Neural crest cell (in vitro differentiated cells): ENCODE results near the gene FAM227B. TPM values are rescaled to one million over a fixed set of nuclear protein-coding genes. Genes with fewer than 3 reads are reported as not detected.
"Not testable (repeated sequence)": the region's sequence is repeated elsewhere in the genome, so short reads cannot be mapped to it uniquely, and the experiment has no call there.

Experiments used
- DNase-seq: peaks from one replicate; pipeline ENCODE4 v3.0.0; 2021; ENCODE audit warnings: low read depth, mixed read lengths, low spot score
- H3K27ac Mint-ChIP-seq: one replicate; pipeline ENCODE4 v1.8.0; 2021; ENCODE audit warnings: mild to moderate bottlenecking, mixed read lengths; ENCODE audit not compliant: unreplicated experiment
- H3K27me3 Mint-ChIP-seq: 2 replicates; pipeline ENCODE4 v1.8.0; 2021; ENCODE audit warnings: low read depth, mild to moderate bottlenecking, mixed read lengths
- H3K36me3 Mint-ChIP-seq: 2 replicates; pipeline ENCODE4 v1.8.0; 2021; ENCODE audit warnings: low read depth, mild to moderate bottlenecking, mixed read lengths
- H3K4me1 Mint-ChIP-seq: 2 replicates; pipeline ENCODE4 v1.8.0; 2021; ENCODE audit warnings: mixed read lengths
- H3K4me3 Mint-ChIP-seq: one replicate; pipeline ENCODE4 v1.8.0; 2021; ENCODE audit warnings: mild to moderate bottlenecking, mixed read lengths
- H3K9me3 Mint-ChIP-seq: 2 replicates; pipeline ENCODE4 v1.8.0; 2021; ENCODE audit warnings: mixed read lengths
- CTCF ChIP-seq: fragments of 200-600 bp; sonication (generic); conservative IDR thresholded peaks from 2 replicates; pipeline ENCODE4 v1.5.0; 2021; ENCODE audit warnings: antibody characterized with exemption, mild to moderate bottlenecking
- total RNA-seq: library from RNA; stranded (reverse); gene quantifications from 2 replicates; pipeline ENCODE4 v1.2.1, GENCODE V29; 2021

The FAM227B gene
- total RNA-seq, 1 donor from 2014 or later = 9.0 TPM

DNA sequence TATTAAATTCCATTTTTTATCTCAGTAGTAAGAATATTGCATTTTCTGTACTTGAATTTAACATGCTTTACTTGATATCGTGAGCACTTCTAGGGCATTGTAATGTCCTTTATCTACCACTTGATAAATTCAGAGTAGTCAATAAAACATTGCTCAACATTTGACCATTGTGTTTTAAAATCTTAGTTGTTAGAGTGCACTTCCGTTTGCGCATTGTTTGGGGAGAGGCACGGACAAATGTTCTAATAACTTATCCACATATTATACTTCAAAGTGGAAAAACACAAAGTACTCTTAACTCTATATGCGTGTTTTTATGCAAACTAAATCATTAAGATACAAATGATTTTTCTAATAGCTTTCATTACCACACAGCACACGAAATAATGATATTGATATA lies 419 bp downstream of the FAM227B start:
- Mint-ChIP-seq H3K4me3 (peak overlapping the region; percentile 96), H3K36me3 (peaks cover 25% of the 10 kb centered on the region), H3K4me1 (peaks cover 45% of the 10 kb centered on the region), H3K27me3 (no peaks in the 10 kb centered on the region), H3K9me3 (peaks cover 3% of the 10 kb centered on the region), H3K27ac (peak overlapping the region; percentile 99)
- DNase-seq = no peak
- TF ChIP-seq CTCF = peak; percentile 25

- Mint-ChIP-seq H3K4me3 (peak overlapping the region; percentile 96), H3K36me3 (peaks cover 29% of the 10 kb centered on the region), H3K27ac (no peak overlapping the region), H3K4me1 (peaks cover 45% of the 10 kb centered on the region), H3K9me3 (peaks cover 6% of the 10 kb centered on the region), H3K27me3 (no peaks in the 10 kb centered on the region)
- no peak for DNase-seq
- TF ChIP-seq CTCF = no peak
Measured at GRCh38 chr15:49619226-49619625, 1.4 kb downstream of the FAM227B start.

DNA sequence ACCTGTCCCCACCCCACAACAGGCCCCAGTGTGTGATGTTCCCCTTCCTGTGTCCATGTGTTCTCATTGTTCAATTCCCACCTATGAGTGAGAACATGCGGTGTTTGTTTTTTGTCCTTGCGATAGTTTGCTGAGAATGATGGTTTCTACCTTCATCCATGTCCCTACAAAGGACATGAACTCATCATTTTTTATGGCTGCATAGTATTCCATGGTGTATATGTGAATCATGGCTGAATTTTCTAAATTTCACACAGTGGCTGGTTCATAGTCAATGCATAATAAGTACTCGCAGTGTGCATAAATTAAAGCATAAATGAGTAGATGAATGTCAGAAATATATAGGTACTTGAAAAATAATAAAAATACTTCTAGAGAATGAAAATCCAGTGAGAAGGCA lies 8.4 kb downstream of the FAM227B start:
- H3K9me3 Mint-ChIP-seq, H3K4me3 Mint-ChIP-seq, H3K27me3 Mint-ChIP-seq, H3K27ac Mint-ChIP-seq, DNase-seq, H3K4me1 Mint-ChIP-seq: not testable (repeated sequence)
- H3K36me3 Mint-ChIP-seq = peaks cover 20% of the 10 kb centered on the region

- TF ChIP-seq CTCF = no peak
- H3K4me1 Mint-ChIP-seq = no peaks in the 10 kb centered on the region
- H3K9me3 Mint-ChIP-seq = peaks cover 7% of the 10 kb centered on the region
- no peak for DNase-seq
- no peak overlapping the region for H3K27ac Mint-ChIP-seq
- H3K4me3 Mint-ChIP-seq = no peak overlapping the region
- H3K27me3 Mint-ChIP-seq = no peaks in the 10 kb centered on the region
- peaks cover 16% of the 10 kb centered on the region for H3K36me3 Mint-ChIP-seq
Measured at GRCh38 chr15:49610157-49610918, 10.3 kb downstream of the FAM227B start.

DNA sequence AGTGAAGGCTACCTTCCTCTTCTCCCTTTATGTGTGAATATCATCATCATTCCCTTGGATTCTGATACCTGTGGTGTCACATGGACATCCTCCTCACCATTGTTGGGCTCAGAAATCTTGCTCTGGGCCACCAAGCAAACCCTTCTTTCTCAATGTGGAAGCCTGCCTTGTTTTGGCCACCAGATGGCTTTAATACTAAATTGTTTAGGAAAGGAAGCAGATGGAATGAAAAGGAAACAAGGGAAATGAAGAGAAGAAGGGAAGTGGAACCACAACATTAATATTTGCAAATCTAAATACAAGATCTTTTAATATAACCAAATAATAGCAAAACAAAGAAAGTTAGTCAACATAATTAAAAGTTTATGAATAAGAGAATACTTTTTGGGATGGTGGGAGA lies 14.0 kb downstream of the FAM227B start:
- Mint-ChIP-seq H3K4me3 (no peak overlapping the region), H3K36me3 (peaks cover 16% of the 10 kb centered on the region), H3K27me3 (no peaks in the 10 kb centered on the region), H3K4me1 (no peaks in the 10 kb centered on the region), H3K27ac (no peak overlapping the region), H3K9me3 (peaks cover 13% of the 10 kb centered on the region)
- no peak for TF ChIP-seq CTCF
- no peak for DNase-seq

- Mint-ChIP-seq H3K9me3 (peaks cover 13% of the 10 kb centered on the region), H3K36me3 (peaks cover 18% of the 10 kb centered on the region), H3K27me3 (no peaks in the 10 kb centered on the region), H3K4me1 (no peaks in the 10 kb centered on the region), H3K4me3 (no peak overlapping the region), H3K27ac (no peak overlapping the region)
- TF ChIP-seq CTCF = no peak
- DNase-seq = no peak
Measured at GRCh38 chr15:49605588-49605987, 15.0 kb downstream of the FAM227B start.
